ENCODE measurements around the gene FOXL1.

GRCh38 chr16:86605950-86606349 lies 27.6 kb downstream of the FOXL1 start:
- no peak for TF ChIP-seq ZBTB34 (CRISPR knock-in tag; IDR thresholded peaks at IDR 0.05)
- TF ChIP-seq CTCF (IDR thresholded peaks at IDR 0.05 in 2 of 3, conservative IDR thresholded peaks at IDR 0.05 in 1 of 3; ENCODE audit: insufficient read depth in 2 of 3, low read depth in 1 of 3, low read length in 3 of 3) = no peak
- TF ChIP-seq FOXA1 (IDR thresholded peaks at IDR 0.05; ENCODE audit: borderline replicate concordance) = no peak
- TF ChIP-seq KDM1A (IDR thresholded peaks at IDR 0.05) = no peak
- TF ChIP-seq POLR2AphosphoS5 (IDR thresholded peaks at IDR 0.05; ENCODE audit: control insufficient read depth, insufficient read depth, low read depth, low read length) = no peak
- no peak for TF ChIP-seq ATF3 (IDR thresholded peaks at IDR 0.05)
- no peak for TF ChIP-seq ATF3 (CRISPR knock-in tag; conservative IDR thresholded peaks at IDR 0.05)

Data from K562 (cell line).